ENCODE data around the gene RAB19.

RAB19 gene

DNA sequence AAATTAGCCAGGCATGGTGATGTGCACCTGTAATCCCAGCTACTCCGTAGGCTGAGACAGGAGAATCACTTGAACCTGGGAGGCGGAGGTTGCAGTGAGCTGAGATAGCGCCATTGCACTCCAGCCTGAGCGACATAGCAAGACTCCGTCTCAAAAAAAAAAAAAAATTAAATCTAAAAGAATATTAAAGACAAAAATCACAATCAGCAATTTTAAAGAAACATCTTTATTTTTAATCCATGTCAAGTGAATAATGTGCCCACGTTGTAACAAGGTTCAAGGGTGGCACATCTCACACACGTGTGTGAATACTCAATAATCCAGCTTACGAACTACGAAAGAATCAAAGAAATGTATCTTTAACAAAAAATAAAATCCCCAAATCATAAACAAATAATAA, 28.5 kb upstream of the RAB19 start:
- TF ChIP-seq, protein P1, sequence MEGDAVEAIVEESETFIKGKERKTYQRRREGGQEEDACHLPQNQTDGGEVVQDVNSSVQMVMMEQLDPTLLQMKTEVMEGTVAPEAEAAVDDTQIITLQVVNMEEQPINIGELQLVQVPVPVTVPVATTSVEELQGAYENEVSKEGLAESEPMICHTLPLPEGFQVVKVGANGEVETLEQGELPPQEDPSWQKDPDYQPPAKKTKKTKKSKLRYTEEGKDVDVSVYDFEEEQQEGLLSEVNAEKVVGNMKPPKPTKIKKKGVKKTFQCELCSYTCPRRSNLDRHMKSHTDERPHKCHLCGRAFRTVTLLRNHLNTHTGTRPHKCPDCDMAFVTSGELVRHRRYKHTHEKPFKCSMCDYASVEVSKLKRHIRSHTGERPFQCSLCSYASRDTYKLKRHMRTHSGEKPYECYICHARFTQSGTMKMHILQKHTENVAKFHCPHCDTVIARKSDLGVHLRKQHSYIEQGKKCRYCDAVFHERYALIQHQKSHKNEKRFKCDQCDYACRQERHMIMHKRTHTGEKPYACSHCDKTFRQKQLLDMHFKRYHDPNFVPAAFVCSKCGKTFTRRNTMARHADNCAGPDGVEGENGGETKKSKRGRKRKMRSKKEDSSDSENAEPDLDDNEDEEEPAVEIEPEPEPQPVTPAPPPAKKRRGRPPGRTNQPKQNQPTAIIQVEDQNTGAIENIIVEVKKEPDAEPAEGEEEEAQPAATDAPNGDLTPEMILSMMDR (IDR thresholded peaks at IDR 0.05) = no peak

DNA sequence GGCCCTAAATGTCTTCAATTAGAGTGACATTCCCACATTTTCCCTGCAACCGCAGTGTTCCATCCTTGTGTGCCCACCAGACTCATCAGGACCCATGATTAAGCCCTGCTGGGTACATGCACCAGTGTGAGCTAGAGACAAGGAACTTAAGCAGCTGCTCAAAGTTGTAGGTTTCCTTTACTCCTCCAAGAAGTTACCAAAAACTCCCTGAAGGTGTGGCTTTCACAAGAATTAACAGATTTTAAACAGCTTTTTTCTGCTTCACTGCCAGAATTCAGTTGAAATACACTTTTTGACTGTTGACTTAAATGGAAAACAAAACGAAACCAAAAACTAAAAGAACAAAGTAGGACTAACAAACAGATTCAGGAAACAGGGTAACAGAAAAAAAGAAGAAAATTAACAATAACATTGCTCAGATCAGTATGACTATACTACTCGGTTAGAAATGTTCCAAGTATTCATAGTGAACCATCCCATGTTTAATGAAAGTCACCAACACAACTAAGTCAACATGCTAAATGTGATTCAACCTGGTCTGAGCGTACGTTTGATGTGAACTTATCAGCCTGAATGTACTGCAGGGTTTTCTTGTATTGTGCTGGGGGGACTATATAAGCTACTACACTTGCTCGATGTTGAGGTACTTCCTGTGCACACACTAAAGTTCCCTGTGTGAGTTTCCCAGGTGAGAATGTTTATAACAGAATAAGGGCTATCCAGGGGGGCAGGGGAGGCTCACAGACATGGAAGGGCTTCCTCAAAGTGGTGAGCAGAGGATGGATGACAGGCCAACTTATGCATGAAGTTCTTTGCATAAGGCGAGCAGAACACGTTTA, 27.7 kb upstream of the RAB19 start:
- TF ChIP-seq, protein P1 (IDR thresholded peaks at IDR 0.05) = no peak

DNA sequence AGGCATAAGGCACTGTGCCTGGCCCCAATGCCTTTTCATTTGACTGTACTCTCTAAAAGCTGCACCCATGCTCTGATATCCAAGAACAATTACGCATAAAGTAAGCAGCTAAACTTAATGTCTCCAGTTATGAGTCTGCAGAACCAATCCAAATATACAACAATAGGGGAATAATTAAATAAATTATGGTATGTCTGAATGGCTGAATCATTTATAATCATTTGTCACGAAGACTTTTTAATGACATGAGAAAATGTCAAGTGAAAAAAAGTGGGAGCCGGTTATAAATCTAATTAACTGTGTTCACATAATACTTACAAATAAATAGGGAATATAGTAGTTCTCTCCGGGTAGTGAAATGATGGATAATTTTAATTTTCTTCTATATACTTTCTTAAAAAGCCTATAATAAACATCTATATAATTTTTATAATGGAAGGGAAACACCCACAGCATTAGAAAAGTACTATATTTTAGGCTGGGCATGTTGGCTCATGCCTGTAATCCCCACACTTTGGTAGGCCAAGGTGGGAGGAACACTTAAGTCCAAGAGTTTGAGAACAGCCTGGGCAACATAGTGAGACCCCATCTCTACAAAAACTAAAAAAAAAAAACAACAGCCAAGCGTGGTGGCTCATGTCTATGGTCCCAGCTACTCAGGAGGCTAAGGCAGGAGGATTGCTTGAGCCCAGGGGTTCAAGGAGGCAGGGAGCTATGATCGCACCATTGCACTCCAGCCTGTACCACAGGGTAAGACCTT, 19.7 kb upstream of the RAB19 start:
- TF ChIP-seq, protein P1 (IDR thresholded peaks at IDR 0.05) = no peak

DNA sequence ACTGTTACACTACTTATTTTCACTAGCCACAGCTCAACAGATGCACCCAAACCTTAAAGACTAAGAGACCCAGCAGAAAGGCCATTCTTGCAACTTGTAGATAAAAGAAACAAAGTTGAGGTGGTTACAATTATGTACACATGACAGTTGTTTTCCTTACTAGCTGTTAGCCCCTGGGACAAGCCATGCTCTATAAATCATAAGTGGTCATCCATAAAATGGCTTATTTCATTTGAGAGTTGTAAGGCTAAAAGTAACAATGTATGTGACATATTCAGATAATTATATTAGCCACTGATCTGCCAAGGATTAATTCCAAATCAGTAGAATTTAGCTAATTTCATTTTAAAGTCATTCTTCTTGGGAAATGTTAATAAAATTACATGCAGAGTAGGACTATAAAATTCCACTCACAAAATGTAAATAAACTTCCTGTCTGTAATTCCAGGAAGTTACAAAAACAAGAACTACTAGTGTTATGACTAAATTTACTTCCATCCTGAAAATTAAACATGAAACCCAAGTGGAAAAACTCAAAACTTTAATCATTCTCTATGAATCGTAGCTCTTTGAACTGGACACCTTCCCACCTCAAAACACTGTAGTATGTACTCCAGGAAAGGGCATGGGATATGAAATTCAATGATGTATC, 18.8 kb upstream of the RAB19 start:
- TF ChIP-seq, protein P1 (IDR thresholded peaks at IDR 0.05) = no peak

DNA sequence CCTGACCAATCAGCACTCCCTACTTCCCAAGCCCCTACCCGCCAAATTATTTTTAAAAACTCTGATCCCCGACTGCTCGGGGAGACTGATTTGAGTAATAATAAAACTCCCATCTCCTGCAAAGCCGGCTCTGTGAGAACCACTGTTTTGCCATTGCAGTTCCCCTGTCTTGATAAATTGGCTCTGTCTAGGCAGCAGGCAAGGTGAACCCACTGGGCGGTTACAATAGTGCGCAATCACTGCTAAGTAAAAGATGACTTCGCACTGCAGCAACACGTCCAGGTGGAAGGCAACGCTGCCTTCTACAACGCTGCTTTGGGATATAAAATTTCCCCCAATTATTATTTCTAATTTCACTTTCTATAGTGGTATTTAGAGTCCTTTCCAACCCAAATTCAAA, 14.4 kb upstream of the RAB19 start:
- TF ChIP-seq, protein P1 (IDR thresholded peaks at IDR 0.05) = no peak

DNA sequence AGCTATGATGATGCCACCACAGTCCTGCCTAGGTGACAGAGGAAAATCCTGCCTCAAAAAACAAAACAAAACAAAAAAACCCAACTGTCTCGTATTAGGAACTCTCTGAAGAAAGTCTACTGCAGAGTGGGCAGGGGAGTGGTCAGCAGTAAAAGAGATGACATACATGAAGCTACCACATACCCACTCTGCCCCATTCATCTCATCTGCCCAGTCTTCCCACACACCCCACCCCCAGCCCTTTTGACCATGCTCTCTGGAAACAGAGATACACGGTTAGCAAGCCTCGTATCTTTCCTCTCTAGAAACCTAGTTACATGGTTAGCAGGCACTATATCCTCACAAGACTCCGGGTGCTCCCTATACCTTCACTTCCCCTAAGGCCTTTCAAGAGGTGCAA, 13.8 kb upstream of the RAB19 start:
- TF ChIP-seq, protein P1 (IDR thresholded peaks at IDR 0.05) = no peak

DNA sequence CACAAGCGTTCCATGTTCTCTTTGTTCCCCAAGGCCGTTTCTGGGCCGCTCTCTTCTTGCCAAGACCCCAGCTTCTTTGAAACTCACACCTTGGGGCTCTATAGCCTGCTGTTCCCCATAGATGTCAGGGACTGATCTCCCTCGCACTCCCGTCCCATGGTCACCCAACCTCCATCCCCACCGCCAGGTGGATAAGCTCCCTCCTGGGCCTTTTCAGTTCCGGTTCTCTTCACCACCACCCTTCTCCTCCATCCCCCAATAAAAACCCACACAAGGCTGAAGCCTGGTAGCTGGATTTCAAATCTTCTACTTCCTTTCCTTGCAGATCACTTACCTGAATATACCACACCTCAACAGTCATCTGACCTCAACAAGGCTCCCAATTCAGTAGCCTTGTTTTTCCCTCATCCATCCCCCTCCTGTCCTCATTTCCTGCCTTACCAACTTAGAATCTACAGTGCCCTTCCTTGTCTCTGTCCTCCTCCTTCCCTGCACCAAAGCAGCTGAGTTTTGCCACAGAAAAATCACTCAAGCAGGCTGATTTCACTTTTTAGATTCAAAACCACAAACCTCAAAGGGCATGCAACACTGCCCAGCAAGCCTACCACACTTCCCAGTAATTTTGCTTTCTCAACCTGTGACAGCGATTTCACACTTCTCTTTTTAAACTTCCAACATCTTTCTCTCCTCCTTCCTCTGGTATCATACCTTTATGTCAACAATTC, 13.2 kb upstream of the RAB19 start:
- TF ChIP-seq, protein P1 (IDR thresholded peaks at IDR 0.05) = no peak
